ENCODE data around the gene FADS2.
A peak's percentile ranks its signal among the peaks of the same experiment; 100 is the strongest.

FADS2 gene

DNA sequence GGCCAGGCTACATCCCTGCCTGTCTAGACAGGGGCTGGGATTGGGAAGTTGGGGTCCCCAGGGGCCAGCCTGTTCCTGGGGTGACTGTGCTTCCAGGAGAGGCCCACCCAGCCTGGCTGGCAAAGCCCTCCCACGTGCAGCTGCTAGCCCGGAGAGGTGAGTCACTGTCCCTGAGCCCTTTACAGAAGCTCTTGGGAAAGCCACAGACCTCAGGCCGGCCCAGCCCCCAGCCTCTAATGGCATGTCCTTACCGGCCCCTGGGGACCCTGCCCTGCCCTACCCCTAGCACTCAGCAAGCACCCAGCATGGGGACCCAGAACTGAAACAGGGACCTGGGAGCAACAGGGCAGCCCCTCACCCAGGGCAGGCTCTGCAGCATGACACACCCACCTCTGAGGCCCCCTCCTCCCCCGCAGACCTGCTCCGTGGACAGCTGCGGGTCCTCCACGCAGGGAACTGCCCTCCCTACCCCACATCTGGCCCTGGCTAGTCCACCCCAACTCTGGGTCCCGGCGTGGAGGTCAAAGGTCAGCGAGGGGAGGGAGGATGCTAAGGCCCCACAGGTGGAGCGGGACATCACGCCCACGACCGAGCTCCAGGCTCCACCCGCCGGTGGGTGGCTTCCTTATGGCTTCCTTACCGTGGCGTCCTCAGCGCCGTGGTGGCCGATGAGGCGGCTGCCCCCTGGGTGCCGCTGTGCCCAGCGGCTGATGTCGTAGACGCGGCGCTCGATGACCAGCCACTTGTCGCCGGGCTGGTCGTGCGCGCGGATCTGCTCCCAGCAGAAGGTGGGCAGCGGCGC is 62.6 kb downstream of the FADS2 start:
- DNase-seq, result peak; percentile 67

DNA sequence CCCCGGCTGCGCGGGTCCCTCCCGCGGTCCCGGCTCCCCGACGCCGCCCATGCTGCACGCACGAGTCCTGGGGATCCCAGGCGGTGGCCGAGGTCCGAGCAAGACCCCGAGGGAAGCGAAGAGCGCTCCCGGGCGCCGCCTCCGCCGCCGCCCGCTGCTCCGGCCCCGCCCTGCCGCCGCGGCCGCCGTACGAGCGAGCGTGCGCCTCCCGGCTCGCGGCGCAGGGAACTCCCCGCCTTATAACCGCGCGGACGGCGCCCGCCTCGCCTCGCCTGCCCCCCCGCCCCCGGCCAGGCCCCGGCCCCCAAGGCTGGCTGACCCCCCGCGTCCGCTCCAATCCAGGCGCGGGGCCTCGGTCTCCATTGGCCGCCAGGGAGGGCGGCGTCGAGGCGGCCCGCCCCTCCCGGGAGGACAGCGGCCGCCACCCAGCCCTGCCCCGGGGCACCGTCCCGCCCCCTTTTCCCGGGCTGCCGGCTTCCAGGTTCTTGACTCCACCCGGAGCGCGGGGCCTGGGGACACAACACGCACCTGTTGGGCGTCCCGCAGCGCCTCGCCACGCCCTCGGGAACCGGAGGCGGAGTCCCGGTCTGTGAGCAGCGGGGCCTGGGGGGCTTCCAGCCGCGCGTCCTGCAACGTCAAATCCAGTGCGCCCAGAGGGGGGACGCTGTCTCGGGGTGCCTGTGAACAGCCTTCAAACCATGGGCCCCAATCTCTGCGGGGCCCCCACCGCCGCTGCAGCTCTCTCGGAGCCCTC is 63.4 kb downstream of the FADS2 start, which contains the start of gene FADS3:
Gene FADS3 (minus strand): TSS at position 215 of the 754 bp plus-strand sequence. CDS start 164 bp downstream, at position 51.
- DNase-seq, result peak; percentile 78

- no peak for DNase-seq
These were observed 63.9 kb downstream of the FADS2 start for GRCh38 chr11:61892085-61892370.

- DNase-seq, result peak; percentile 26
These were observed 65.9 kb downstream of the FADS2 start for GRCh38 chr11:61893981-61894380.

- DNase-seq, result peak; percentile 26
These were observed 67.1 kb downstream of the FADS2 start for GRCh38 chr11:61895046-61895717.

DNA sequence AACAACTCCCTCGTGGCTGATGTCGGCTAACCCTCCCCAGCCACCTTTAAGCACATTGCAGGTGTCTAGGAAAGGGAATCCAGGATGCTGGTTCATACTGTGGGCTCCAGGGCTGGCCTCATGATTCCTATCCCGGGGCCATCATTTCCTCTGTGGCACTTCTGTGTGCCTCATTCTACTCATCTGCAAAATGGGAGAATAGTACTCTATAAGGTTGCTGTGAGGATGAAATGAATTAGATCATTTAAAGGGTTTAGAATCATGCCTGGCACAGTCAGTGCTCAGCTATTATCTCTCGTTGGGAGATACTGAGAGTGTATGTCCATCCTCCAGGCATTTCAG is 67.6 kb downstream of the FADS2 start:
- no peak for DNase-seq

GRCh38 chr11:61896665-61897386 is 68.7 kb downstream of the FADS2 start:
- no peak for DNase-seq

DNA sequence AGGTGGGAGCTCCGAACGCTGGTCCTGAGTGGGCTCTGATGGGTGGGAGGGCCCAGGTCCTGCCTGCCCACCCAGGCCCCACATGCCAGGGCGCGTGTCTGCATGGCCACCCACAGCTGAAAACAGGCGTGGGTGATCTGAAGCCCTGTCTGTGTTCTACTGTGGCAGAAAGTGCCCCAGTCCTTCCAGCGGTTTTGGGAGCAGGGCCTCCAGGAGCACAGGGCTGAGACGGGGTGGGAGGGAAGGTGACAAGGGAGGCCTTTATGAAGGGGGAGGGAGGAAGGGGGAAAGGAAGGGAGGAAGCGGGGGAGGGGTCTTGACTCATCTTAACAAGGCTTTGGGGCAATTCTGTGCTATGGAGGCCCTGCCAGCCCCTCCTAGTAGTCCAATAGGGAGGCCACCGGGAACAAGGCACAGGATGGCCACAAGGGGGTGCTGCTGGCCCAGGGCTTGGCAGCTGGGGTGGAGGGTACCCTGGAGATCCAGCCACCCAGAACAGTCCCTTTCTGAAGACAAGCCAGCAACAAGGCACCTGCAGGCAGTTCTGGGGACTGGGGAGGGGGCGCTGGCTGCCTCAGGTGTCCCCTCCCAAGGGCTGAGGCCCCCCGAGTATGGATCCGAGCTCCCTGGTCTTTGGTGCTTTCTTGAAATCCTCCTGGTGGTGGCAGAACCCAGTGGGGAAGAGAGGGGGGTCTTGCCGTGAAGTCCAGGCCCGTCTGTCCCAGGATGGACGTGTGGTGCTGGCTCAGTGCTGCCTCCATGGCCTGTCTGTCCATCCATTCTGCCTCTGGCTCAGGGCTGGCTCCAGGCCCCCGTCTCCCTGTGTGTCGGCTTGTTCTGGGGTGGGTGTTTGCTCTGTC is 69.5 kb downstream of the FADS2 start:
- DNase-seq, result peak; percentile 83

- no peak for DNase-seq
These were observed 70.1 kb downstream of the FADS2 start for GRCh38 chr11:61898247-61898582.

- peak; percentile 91 for DNase-seq
These were observed 71.2 kb downstream of the FADS2 start for GRCh38 chr11:61899146-61899841.

DNA sequence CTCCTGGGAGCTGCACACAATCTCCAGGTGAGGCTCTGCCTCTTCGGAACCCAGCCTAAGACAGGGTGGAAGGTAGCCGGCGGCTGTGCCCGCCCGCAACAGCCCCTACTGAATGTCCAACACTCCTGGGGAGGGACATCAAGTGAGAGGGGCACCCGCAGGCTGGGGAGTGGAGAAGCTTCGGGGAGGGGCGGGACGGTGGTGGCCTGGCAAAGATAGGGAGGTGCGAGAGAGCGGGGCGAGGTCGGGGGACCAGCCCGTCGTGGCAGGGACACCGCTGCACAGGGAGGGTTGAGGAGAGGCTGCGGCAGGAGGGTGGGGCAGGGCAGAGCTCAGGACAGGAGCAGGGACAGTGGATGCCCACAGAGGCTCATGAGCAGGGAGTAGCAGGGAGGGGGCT is 72.2 kb downstream of the FADS2 start:
- DNase-seq, result no peak

GRCh38 chr11:61901397-61901796 is 73.3 kb downstream of the FADS2 start:
- no peak for DNase-seq

- no peak for DNase-seq
These were observed 74.2 kb downstream of the FADS2 start for GRCh38 chr11:61902313-61902712.

- no peak for DNase-seq
These were observed 75.7 kb downstream of the FADS2 start for GRCh38 chr11:61903845-61904244.

GRCh38 chr11:61904539-61905048 is 76.5 kb downstream of the FADS2 start:
- no peak for DNase-seq

- no peak for DNase-seq
These were observed 77.1 kb downstream of the FADS2 start for GRCh38 chr11:61905067-61905696.

GRCh38 chr11:61905801-61906521 is 77.9 kb downstream of the FADS2 start:
- DNase-seq, result no peak

GRCh38 chr11:61906522-61906909 is 78.4 kb downstream of the FADS2 start:
- DNase-seq, result no peak

GRCh38 chr11:61907282-61907681 is 79.2 kb downstream of the FADS2 start:
- no peak for DNase-seq
